Measurements from ENCODE around the gene BANF1. TPM values are rescaled to one million over a fixed set of nuclear protein-coding genes. Genes with fewer than 3 reads are reported as not detected.

The BANF1 gene
- total and polyA plus RNA-seq, 4 donors, result 10.7 to 100.0 (median 47.0) TPM

GRCh38 chr11:65961267-65962140, 40.8 kb upstream of the BANF1 start, which contains the start of gene SART1:
Gene SART1, plus strand, starts transcription at chr11:65961734. Its CDS starts 47 bp downstream, at chr11:65961781.
- under 1% methylated on average over 97 of the region's 97 CpGs for WGBS
- Histone ChIP-seq H3K27me3 (ENCODE audit: control insufficient read depth in 4 of 4, insufficient read depth in 4 of 4, low read length in 3 of 4) (no peaks in the 10 kb centered on the region), H3K4me1 (ENCODE audit: control insufficient read depth in 4 of 4, insufficient read depth in 4 of 4, low read length in 3 of 4) (peaks cover 5 to 21% (median 18%) of the 10 kb centered on the region in 4 donors), H3K36me3 (ENCODE audit: control insufficient read depth in 4 of 4, insufficient read depth in 3 of 4, low read depth in 1 of 4, low read length in 3 of 4) (peaks cover 12 to 23% (median 13%) of the 10 kb centered on the region in 4 donors), H3K9me3 (ENCODE audit: control insufficient read depth in 4 of 4, low read length in 3 of 4) (no peaks in the 10 kb centered on the region), H3K9ac (ENCODE audit: low read depth in 1 of 2, low read length in 2 of 2) (peak within 1 kb of the TSS; percentile 83 to 98), H3K4me3 (ENCODE audit: low read depth in 1 of 3, low read length in 3 of 3) (peak within 1 kb of the TSS; percentile 81 to 97 (median 87)), H3K27ac (ENCODE audit: low read depth in 1 of 2, low read length in 2 of 2) (peak within 1 kb of the TSS; percentile 49 to 88)
- DNase-seq (ENCODE audit: low spot score), result peak; percentile 93
- TF ChIP-seq JUND (IDR thresholded peaks at IDR 0.05) (no peak), REST (IDR thresholded peaks at IDR 0.05) (peak; percentile 39), EGR1 (IDR thresholded peaks at IDR 0.05; ENCODE audit: low read depth in 2 of 2) (peak in 1 of 2 donors; percentile 73), ZBTB33 (IDR thresholded peaks at IDR 0.05) (no peak), HNF4A (conservative IDR thresholded peaks at IDR 0.05) (peak in 1 of 2 donors; percentile 21), SP1 (IDR thresholded peaks at IDR 0.05) (peak; percentile 63), NR2F2 (IDR thresholded peaks at IDR 0.05) (peak; percentile 38), YY1 (IDR thresholded peaks at IDR 0.05) (peak; percentile 96), FOXA2 (IDR thresholded peaks at IDR 0.05) (no peak), HNF4G (IDR thresholded peaks at IDR 0.05) (no peak), RAD21 (IDR thresholded peaks at IDR 0.05) (peak in 1 of 2 donors; percentile 70), ATF3 (IDR thresholded peaks at IDR 0.05) (no peak), TAF1 (conservative IDR thresholded peaks at IDR 0.05) (peak; percentile 92), MAX (IDR thresholded peaks at IDR 0.05) (no peak), GABPA (IDR thresholded peaks at IDR 0.05 in 1 of 2, conservative IDR thresholded peaks at IDR 0.05 in 1 of 2) (peak; percentile 87 to 100), CTCF (IDR thresholded peaks at IDR 0.05; ENCODE audit: low read depth, low read length, missing input control) (no peak), RXRA (IDR thresholded peaks at IDR 0.05) (peak; percentile 86 to 89), FOXA1 (IDR thresholded peaks at IDR 0.05) (peak; percentile 22)
